Right kidney (tissue), 9 donors: ENCODE results near the gene SCN9A.
A peak's percentile ranks its signal among the peaks of the same experiment; 100 is the strongest.
"Not testable (repeated sequence)": the region's sequence is repeated elsewhere in the genome, so short reads cannot be mapped to it uniquely, and the experiment has no call there.

Source experiments
- DNase-seq: peaks from one replicate; pipeline ENCODE4 v3.0.0-alpha.2; 2016
- long read RNA-seq, 8 donors: transcript quantifications; one replicate each; lab custom pipeline, GENCODE V29; 2026

Gene SCN9A
- long read RNA-seq, donor 1 = 0 reads
- long read RNA-seq, donor 2 = 0 reads
- long read RNA-seq, donor 3, partial matches to known transcripts = 0 of 1 reads
- long read RNA-seq, donor 3, other reads (novel, unspliced or antisense) = 0 of 1 reads
- long read RNA-seq, donor 4 = 0 reads
- long read RNA-seq, donor 5 = 0 reads
- long read RNA-seq, donor 6 = 0 reads
- long read RNA-seq, donor 7 = 0 reads
- long read RNA-seq, donor 8 = 0 reads

DNA sequence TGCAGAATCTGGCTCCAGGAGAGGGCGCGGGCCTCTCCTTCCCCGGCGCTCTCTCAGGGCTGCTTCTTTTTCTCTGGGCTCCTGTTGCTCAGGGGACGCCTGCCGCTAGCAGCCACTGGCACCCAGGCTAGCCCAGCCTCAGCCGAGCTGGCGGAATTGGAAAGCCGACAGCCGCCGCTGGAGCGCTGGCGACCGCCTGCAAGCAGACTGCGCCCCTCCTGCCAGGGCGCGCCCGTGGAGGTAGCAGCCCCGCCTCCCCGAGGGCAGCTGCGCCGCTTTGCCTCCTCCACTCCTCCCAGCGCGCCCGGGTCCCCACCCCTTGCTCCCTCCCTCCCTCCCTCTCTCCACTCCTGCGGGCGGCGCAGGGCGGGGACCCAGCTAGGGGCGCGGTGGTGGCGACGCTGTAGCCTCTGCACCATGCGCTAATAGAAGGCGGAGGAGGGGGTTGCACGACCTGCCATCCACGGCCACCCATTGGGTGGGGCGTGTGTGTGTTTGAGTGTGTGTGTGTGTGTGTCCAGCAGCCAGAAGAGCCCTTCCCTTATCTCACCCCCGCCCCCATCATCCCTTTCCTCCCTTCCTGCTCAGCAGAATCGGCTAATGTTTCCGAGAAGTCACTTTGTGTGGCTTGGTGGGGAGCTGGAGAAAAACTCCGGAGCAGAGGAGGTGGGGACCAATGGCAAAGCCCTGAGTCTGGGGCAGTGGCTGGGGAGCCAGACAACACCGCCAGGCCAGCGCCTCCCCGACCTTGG lies at the start of gene SCN9A:
Gene SCN9A (minus strand): TSS at position 209 of the 752 bp plus-strand sequence. CDS start 64,188 bp downstream, outside the sequence.
- DNase-seq = peak; percentile 80

DNA sequence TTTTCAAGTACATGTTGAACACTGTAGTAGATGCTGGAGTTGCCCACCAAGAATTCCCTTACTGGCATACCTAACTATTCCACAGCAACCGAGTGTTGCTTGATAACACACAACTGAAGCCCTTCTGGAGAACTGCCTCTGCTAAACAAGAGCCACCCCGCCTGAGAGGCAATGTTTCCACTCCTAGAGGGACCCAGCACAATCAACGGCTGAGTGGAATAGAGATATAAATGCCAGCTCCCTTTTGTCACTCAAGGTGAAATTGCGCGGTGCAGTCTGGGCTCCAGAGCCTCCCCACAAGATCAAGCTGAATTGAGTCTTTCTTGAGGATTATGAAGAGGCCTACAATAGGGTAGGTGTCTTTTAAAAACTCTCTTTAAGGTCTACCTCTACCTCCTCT lies 49.1 kb upstream of the SCN9A start:
- no peak for DNase-seq

DNA sequence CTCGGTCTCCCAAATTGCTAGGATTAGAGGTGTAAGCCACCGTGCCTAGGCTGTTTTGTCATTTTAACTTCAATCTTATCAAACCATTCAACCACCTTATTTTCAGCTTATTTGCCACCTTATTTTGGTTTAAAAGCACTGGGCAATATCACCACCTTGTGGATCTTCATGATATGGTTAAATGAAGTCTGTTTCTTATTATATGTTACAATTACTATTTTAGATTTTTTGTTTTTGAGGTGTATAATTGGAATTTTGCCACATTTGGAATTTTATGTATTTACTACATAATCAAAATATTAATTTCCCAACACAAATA lies 43.8 kb upstream of the SCN9A start:
- DNase-seq = no peak

DNA sequence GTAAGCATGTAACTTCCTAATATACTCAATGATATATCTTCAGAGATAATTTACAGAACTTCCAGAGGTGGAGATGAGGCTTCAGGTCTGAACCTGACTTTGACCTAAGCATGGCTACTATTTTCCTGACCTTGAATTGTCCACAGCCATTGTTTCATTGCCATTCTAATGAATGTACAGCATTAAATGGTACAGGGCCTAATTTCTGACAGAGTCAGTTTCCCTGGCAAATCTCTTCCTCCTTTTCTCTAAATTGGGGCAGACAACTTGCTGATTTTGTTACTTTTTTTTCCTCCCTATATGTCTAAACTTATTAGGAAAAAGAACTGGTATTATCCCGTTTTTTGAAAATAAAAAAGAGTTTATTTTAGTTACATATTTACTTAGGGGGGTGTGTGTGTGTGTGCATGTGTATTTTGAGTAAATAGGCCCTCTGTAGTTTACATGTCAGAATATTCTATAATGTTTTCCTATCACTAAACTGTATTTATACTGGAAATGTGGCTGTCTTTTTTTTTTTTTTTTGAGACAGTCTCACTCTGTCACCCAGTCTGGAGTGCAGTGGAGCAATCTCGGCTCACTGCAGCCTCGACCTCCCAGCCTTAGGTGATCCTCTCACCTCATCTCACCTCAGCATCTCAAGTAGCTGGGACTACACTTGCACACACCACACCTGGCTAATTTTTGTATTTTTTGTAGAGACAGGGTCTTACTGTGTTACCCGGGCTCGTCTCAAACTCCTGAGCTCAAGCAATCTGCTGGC lies 43.3 kb upstream of the SCN9A start:
- peak; percentile 2 for DNase-seq

DNA sequence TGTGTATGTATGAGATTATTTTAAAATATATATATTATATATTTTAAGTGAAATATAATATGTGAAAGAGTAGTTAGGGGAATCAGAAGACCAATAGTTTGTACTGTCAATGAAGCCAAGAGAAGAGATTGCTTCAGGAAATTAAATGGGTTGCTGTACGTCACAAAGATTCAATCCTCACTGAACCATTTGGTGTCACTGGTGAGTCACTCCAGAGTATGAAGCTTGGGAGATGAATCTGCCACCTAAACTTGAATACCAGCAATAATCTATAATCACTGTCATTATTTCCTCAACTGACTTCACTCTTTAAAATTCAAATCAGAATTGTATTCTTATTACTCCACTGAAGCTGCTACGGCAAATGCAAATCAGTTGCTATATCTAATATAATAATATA lies 41.9 kb upstream of the SCN9A start:
- DNase-seq = no peak

DNA sequence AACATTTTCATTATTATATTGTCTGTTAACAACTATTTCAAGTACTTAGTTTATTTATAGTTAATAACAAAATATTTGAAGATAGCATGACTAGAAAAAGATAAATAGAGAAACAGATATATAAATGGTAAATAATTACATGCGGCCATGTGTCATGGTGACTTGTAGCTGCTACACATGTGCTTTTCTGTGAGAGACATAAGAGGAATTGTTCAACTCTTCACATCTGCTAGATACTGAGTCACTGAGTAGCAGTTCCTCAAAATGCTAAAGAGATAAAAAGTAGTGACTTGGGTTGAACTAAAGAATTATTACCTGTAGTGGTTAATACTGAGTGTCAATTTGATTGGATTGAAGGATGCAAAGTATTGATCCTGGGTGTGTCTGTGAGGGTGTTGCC lies 37.5 kb upstream of the SCN9A start:
- DNase-seq = no peak

DNA sequence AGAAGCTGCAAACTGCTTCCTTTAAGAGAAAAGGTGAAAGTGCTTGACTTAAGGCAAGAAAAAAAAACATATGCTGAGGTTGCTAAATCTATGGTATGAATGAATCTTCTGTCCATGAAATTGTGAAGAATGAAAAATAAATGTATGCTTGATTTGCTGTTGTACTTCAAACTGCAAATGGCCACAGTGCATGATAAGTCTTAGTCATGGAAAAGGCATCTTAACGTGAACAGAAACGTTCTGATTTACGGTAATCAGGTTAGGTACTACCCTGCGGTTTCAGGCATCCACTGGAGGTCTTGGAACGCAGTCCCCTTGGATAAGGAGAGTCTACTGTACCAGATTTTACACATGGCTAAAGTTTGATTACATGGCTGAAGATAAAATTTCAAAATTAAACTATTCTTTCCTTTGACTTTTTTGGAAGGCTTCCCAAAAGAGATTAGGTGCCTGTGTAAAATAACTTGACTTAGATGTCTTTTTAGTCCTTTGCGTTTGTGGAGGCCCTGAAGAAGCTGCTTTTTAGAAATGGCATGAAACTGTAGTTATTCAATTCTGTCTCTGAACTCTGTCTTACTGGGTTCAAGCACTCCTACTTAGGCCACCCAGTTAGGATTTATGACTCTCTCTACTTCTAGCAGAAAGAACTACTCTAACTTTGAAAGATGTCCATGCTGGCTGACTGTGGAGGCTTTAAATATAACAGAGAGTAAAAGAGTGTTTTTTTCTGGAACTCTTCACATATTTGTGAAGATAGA lies 35.9 kb upstream of the SCN9A start:
- no peak for DNase-seq

DNA sequence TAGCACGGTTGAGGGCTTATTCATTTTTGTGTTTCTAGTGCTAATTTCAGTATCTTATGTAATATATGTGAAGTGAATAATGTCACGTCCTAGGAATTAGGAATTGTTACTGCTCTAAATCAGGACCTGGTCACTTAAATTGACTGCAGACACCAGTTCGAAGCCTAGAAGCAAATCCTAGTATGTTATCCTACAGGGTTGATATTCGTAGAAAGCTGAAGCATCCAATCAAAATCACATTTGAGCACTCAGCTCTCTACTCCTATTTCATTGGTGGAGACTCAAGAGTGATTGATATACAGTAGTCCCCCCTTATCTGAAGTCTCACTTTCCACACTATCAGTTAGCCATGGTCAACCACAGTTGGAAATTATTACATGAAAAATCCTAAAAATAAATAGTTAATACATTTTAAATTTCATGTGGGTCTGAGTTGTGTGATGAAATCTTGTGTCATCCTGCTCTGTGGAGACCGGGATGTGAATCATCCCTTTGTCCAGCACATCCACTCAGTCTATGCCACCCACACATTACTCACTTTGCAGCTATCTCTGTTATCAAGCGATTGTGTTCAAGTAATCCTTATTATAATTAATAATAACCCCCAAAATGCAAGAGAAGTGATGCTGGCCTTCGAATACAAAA lies 35.2 kb upstream of the SCN9A start:
- DNase-seq = no peak

DNA sequence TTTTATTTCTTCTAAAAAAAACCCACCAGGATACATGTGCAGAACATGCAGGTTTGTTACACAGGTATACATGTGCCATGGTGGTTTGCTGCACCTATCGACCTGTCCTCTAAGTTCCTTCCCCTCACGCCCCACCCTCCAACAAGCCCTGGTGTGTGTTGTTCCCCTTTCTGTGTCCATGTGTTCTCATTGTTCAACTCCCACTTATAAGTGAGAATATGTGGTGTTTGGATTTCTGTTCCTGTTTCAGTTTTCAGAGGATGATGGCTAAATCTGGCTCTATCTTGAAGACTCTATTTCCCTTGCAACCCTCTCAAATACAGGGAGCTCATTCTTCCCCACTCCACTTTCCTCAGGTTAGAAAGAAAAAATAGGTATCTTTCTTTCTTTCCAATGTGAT lies 32.0 kb upstream of the SCN9A start:
- not testable (repeated sequence) for DNase-seq

DNA sequence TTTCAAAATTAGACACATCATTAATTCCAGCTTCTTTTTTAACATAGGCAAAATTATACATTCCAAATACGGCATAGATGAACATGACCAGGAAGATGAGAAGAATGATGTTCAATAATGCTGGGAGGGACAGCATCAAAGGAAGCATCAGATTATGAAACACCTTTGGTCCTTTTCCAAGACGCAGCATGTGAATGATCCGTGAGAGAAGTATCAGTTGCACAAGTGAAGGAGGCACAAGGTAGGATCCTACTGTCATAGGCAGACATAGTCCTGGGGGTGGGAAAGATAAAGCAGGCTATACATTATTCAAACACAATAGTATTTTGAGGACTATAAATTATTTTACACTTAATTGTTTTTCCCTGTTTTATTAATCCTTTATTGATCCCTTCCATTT lies 30.6 kb upstream of the SCN9A start:
- DNase-seq = no peak

DNA sequence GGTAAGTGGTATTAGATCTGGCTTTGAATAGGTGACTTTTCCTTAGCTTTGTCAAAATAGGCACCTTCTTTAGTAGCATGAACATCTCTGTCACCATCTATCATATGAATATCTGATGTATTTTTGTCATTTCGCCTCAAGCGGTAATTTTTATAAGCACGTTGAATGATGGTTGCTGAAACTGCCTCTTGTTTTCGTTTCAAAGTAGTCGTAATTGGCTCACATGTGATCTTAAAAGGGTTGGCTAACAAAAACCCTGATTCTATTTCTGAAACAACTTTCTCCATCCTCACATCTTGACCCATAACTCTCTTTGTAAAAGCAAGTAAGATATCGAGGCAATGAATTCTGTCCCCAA lies 29.8 kb upstream of the SCN9A start:
- DNase-seq = no peak

DNA sequence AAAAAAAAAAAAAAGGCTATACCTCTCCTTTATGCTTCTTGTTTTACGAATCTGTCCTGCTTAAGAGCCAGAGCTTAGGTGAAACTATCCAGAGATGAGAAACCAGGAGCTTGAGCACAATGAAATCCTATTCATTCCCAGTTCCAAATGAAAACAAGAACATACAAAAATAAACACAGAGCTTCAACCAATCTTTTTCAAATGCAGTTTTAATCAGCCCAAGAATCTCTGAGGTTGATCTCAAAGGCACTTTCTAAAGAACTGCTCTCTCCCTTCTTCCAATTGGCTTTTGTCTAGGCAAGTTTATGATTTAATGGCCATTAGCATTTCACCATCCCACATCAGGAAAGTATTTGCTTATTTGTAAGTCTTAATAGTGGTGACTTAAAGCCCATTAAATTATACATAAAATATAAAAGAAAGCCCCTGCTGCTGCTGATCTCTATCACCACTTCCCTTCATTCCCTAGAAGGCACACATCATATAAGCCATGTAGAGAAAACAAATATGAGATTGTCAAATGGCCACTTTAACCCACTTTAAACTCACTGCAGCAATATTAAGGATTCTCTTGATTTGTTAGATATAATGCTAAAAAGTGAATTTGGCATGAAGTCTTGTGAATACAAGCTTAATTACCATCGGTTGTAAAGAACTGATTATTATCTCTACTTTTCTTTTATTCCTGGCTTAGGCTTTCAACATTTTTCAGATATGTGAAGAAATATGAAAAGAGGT lies 29.3 kb upstream of the SCN9A start:
- no peak for DNase-seq

DNA sequence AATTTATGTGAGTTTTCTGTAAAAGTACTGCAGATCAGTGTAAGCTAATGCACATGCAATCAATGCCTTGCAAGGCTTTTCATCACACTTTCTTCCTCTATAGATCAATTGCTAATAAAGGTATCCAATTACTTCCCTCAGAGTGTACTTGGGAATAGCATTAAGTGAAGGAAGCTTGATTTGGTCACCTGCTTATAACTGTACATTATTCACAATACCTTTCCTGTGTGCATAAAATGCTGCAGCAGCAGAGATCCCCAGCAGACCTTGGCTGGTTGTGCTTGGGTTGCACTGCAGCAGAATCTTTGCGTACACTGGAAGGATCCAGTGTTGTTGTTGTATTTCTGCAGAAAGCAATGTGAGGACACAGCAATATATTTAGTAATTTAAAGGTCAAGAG lies 18.5 kb upstream of the SCN9A start:
- no peak for DNase-seq

DNA sequence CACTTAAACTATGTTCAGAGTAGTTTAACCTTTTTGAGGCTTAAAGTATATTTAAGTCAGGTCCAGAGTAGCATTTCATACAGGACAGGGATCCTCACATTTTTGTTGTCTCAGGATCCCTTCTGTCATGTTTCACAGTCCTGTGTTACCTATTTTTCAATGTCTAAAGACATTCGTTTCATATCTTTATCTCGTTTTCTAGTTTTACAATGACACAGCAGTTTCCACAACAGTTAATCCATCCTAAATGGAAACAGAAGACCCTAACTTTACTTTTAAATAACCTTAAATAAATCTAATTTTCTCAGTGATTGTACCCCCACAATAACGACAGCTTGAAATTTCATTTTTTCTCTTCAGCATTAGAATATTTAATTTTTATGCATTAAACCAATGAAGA lies 17.3 kb upstream of the SCN9A start:
- no peak for DNase-seq

DNA sequence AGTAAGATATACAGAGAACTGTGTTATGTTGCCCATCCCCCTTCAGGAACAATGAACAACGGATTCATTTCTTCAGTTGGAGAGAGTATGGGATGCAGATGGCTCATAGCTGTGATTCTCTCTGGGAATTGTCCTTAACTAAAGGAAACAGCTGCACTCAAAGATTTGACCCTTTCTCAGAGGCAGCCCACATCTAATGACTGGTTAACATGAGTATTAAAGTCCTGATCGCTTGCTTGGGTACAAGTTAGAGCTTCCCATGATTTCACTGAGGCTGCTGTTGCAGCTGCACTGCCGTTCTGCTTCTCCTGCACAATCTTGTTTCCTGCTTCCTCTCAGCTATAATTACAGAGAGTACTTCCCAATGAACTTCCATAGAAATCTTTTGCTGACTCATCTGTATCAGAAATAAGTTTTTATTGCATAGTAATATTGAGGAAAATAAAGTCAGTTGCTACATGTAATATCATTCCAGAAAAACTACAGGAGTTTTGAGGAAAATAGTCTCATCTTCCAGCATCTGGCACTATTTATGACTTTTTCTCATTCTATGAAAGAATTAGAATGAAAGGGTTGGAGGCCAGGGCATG lies 12.8 kb upstream of the SCN9A start:
- DNase-seq = no peak

DNA sequence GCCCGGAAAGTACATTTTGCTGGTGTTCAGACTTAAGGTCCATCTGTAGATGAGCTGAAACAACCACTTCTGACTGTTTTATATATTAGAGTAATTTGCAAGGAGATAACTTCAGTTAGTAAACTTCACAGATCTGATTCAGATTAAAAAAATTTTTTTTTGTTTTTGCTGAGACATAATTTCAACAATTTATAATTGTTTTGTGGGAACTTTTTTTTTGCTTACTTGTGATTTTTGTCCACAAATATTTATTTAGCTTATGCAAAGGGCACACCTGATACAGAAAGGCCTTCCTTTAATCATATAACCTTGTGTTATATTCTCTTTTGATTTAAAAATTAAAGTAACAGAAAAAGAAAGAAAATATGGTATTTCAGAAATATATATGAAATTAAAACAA lies 9.6 kb upstream of the SCN9A start:
- no peak for DNase-seq

DNA sequence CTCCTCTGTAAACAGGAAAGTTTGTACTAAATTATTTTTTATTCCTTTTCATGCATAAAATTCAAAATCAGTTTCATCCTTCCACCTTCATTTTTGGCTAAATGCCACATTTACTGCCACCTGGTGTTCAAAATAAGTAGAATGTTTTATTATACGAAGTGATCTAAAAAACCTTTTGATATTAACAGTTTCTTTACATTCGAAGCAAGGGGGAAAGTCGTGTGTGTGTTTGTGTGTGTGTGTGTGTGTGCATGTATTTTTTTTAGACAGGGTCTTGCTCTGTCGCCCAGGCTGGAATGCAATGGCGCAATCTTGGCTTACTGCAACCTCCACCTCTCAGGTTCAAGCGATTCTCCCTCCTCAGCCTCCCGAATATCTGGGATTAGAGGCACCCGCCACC lies 9.0 kb upstream of the SCN9A start:
- DNase-seq = no peak

DNA sequence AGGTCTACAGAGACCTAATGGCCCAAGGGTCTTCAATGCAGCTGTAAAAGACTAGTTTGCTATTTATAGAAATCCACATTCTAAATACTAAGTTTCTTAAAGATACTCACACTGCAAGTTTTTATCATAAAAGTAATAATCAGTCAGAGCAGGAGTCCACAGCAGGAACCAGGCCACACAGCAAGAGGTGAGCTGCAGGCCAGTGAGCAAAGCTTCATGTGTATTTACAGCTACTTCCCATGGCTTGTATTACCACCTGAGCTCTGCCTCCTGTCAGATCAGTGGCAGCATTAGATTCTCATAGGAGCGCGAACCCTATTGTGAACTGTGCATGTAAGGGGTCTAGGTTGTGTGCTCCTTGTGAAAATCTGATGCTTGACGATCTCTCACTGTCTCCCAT lies 6.7 kb upstream of the SCN9A start:
- no peak for DNase-seq

DNA sequence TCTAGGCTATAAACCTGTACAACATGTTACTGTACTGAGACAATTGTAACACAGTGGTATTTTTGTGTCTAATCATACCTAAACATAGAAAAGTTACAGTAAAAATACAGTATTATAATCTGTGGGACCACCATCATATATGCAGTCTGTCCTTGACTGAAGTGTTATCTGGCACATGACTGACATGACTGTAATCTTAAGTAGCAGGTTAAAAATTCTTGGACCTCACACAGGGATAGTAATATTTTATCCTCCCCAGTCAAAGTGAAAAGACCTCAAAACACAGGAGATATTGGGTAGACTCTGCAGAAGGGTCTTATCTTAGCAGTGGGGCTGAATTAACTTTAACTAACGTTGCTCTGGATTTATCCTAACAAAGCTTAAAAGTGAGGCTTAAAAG lies 4.9 kb upstream of the SCN9A start:
- no peak for DNase-seq

DNA sequence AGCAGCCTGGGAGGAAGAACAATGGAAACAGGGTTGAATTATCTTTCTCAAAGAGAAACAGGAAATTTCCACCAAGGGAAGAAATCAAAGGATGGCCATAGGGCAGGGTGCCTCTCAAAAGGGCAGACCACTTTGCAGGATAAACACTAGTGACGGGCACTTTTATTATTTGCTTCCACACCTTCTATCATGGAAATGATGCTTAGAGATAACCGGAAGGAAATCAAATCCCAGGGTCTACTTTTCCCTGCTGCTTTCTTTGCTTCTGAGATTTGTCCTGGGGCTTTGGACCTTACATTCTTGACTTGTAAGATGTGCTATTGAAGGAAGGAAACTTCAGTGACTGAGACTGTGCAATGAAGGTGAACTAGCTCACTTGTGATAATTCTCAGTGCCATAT lies 1.1 kb upstream of the SCN9A start:
- DNase-seq = no peak

DNA sequence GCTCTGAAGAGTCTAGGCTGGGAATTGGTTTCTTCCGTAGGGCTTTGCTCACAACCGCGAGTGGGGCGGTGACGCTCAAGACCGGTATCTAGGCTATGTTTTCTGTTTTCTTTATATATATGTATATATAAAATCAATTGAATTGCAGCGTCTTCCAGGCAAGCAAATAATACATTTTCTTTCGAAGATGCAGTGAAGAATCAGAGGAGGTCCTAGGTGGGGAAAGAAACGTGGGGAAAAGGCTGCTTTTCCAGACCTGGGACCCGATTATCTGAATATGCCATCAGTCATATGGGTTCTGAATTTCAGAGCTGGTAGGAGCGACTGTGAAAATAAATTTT lies 714 bp upstream of the SCN9A start:
- DNase-seq = no peak
